Measurements from ENCODE around the gene GTF2F2.

- TF ChIP-seq CTCF (IDR thresholded peaks at IDR 0.05) (no peak), NR2C2 (CRISPR knock-in tag; IDR thresholded peaks at IDR 0.05) (no peak), JUN (CRISPR knock-in tag; IDR thresholded peaks at IDR 0.05) (no peak), GRHL2 (CRISPR knock-in tag; IDR thresholded peaks at IDR 0.05; ENCODE audit: insufficient replicate concordance, severe bottlenecking) (no peak), STAT6 (CRISPR knock-in tag; conservative IDR thresholded peaks at IDR 0.05; ENCODE audit: low read depth) (no peak), MAX (CRISPR knock-in tag; IDR thresholded peaks at IDR 0.05) (no peak), USF1 (CRISPR knock-in tag; IDR thresholded peaks at IDR 0.05) (no peak), E2F5 (CRISPR knock-in tag; IDR thresholded peaks at IDR 0.05) (no peak), KAT7 (CRISPR knock-in tag; IDR thresholded peaks at IDR 0.05; ENCODE audit: borderline replicate concordance) (no peak), ATF6 (CRISPR knock-in tag; IDR thresholded peaks at IDR 0.05) (no peak), NFYB (CRISPR knock-in tag; conservative IDR thresholded peaks at IDR 0.05; ENCODE audit: low read depth) (no peak)
Observed at GRCh38 chr13:45141369-45141768, 21.1 kb downstream of the GTF2F2 start.

All from WTC11 (cell line).